Brain microvascular endothelial cell (primary cell): ENCODE data around the gene ZNF697.
A peak's percentile ranks its signal among the peaks of the same experiment; 100 is the strongest.

Experiments
- DNase-seq: peaks from one replicate; pipeline ENCODE4 v3.0.0-alpha.2; 2020
- H3K27ac ChIP-seq: fragments of 250-450 bp; sonication (Bioruptor Pico); 2 replicates; pipeline ENCODE4 v1.5.1; 2020; ENCODE audit warnings: mild to moderate bottlenecking, moderate library complexity
- H3K27me3 ChIP-seq: fragments of 250-450 bp; sonication (Bioruptor Pico); replicated peaks from 2 replicates; pipeline ENCODE4 v1.5.1; 2020; ENCODE audit warnings: mild to moderate bottlenecking
- H3K36me3 ChIP-seq: fragments of 250-450 bp; sonication (Bioruptor Pico); replicated peaks from 2 replicates; pipeline ENCODE4 v1.5.1; 2020; ENCODE audit warnings: mild to moderate bottlenecking
- H3K4me3 ChIP-seq: 2 replicates; pipeline ENCODE4 v1.5.1; 2011; ENCODE audit warnings: low read depth, mild to moderate bottlenecking, control low read depth, low read length, moderate library complexity
- CTCF ChIP-seq: IDR thresholded peaks from 2 replicates; pipeline ENCODE4 v1.5.1; 2011; ENCODE audit warnings: low read depth, mild to moderate bottlenecking, moderate library complexity, low read length, control low read depth, inconsistent platforms; ENCODE audit errors: missing control alignments
- in situ Hi-C: cut with HindIII; loops from 2 replicates; pipeline ENCODE4 v1.10.0; 2017; ENCODE audit warnings: low sequenced_read_pairs, low pct_ligation_motif_present

ZNF697 gene

GRCh38 chr1:119679223-119679622, 31.2 kb upstream of the ZNF697 start:
- TF ChIP-seq CTCF = no peak
- DNase-seq = no peak
- H3K4me3 ChIP-seq = no peak overlapping the region
- H3K27me3 ChIP-seq = no peaks in the 10 kb centered on the region
- no peak overlapping the region for H3K27ac ChIP-seq
- in situ Hi-C loops = no loop called here
- no peaks in the 10 kb centered on the region for H3K36me3 ChIP-seq

- no peak for DNase-seq
- in situ Hi-C loops = no loop called here
- H3K27me3 ChIP-seq = no peaks in the 10 kb centered on the region
- no peak overlapping the region for H3K4me3 ChIP-seq
- no peak overlapping the region for H3K27ac ChIP-seq
- TF ChIP-seq CTCF = no peak
- H3K36me3 ChIP-seq = no peaks in the 10 kb centered on the region
Observed at GRCh38 chr1:119676571-119677206, 28.6 kb upstream of the ZNF697 start.

GRCh38 chr1:119675349-119676345, 27.6 kb upstream of the ZNF697 start:
- TF ChIP-seq CTCF = peak; percentile 77
- DNase-seq = peak; percentile 95
- no peaks in the 10 kb centered on the region for H3K27me3 ChIP-seq
- H3K4me3 ChIP-seq = peak overlapping the region; percentile 48
- in situ Hi-C loops = no loop called here
- peak overlapping the region; percentile 74 for H3K27ac ChIP-seq
- no peaks in the 10 kb centered on the region for H3K36me3 ChIP-seq

GRCh38 chr1:119674835-119675289, 26.8 kb upstream of the ZNF697 start:
- peak overlapping the region; percentile 96 for H3K27ac ChIP-seq
- in situ Hi-C loops = no loop called here
- H3K4me3 ChIP-seq = no peak overlapping the region
- no peak for TF ChIP-seq CTCF
- DNase-seq = peak; percentile 69
- H3K27me3 ChIP-seq = no peaks in the 10 kb centered on the region
- no peaks in the 10 kb centered on the region for H3K36me3 ChIP-seq

- Histone ChIP-seq H3K36me3 (no peaks in the 10 kb centered on the region), H3K4me3 (no peak overlapping the region), H3K27ac (peak overlapping the region; percentile 96), H3K27me3 (no peaks in the 10 kb centered on the region)
- DNase-seq = peak; percentile 72
- in situ Hi-C loops = no loop called here
- no peak for TF ChIP-seq CTCF
Observed at GRCh38 chr1:119674111-119674526, 26.1 kb upstream of the ZNF697 start.
